Endothelial cell (in vitro differentiated cells): ENCODE measurements around the gene CATSPERD. TPM values are rescaled to one million over a fixed set of nuclear protein-coding genes. Genes with fewer than 3 reads are reported as not detected.
"Not testable (repeated sequence)": the region's sequence is repeated elsewhere in the genome, so short reads cannot be mapped to it uniquely, and the experiment has no call there.

Source experiments
- DNase-seq: peaks from one replicate; pipeline ENCODE4 v3.0.0; 2021; ENCODE audit warnings: low spot score
- H3K27ac Mint-ChIP-seq: one replicate; pipeline ENCODE4 v1.8.0; 2021; ENCODE audit warnings: mixed read lengths, inconsistent platforms; ENCODE audit not compliant: unreplicated experiment
- H3K27me3 Mint-ChIP-seq: one replicate; pipeline ENCODE4 v1.8.0; 2021; ENCODE audit warnings: mild to moderate bottlenecking, moderate library complexity, mixed read lengths, inconsistent platforms; ENCODE audit not compliant: unreplicated experiment
- H3K36me3 Mint-ChIP-seq: one replicate; pipeline ENCODE4 v1.8.0; 2021; ENCODE audit warnings: mild to moderate bottlenecking, low read depth, mixed read lengths, inconsistent platforms; ENCODE audit not compliant: unreplicated experiment
- H3K4me1 Mint-ChIP-seq: one replicate; pipeline ENCODE4 v1.8.0; 2021; ENCODE audit warnings: mild to moderate bottlenecking, mixed read lengths, inconsistent platforms; ENCODE audit not compliant: unreplicated experiment
- H3K4me3 Mint-ChIP-seq: one replicate; pipeline ENCODE4 v1.8.0; 2021; ENCODE audit warnings: mild to moderate bottlenecking, mixed read lengths, inconsistent platforms; ENCODE audit not compliant: unreplicated experiment
- H3K9me3 Mint-ChIP-seq: one replicate; pipeline ENCODE4 v1.8.0; 2021; ENCODE audit warnings: mixed read lengths, inconsistent platforms; ENCODE audit not compliant: unreplicated experiment
- CTCF ChIP-seq: fragments of 200-600 bp; sonication (generic); IDR thresholded peaks from one replicate; pipeline ENCODE4 v1.5.0; 2021; ENCODE audit warnings: antibody characterized with exemption; ENCODE audit not compliant: unreplicated experiment
- total RNA-seq: library from RNA; stranded (reverse); fragmentation: NEBNext Ultra II Directional; extraction: Animal tissue kit (Norgen Biotek cat#: 25700); gene quantifications from one replicate; pipeline ENCODE4 v1.2.1, GENCODE V29; 2021; ENCODE audit not compliant: unreplicated experiment

The CATSPERD gene
- total RNA-seq, 1 donor from 2014 or later: not detected

- no peak for TF ChIP-seq CTCF
- Mint-ChIP-seq H3K9me3 (no peaks in the 10 kb centered on the region), H3K4me3 (no peak overlapping the region), H3K36me3 (peaks cover 16% of the 10 kb centered on the region), H3K4me1 (no peaks in the 10 kb centered on the region), H3K27me3 (peaks cover 6% of the 10 kb centered on the region), H3K27ac (no peak overlapping the region)
- DNase-seq: no peak
Measured at GRCh38 chr19:5697022-5697889, 23.2 kb upstream of the CATSPERD start.

- no peak for DNase-seq
Measured at GRCh38 chr19:5697890-5698634, 22.4 kb upstream of the CATSPERD start.

GRCh38 chr19:5698635-5699422, 21.6 kb upstream of the CATSPERD start:
- TF ChIP-seq CTCF: no peak
- Mint-ChIP-seq H3K9me3 (no peaks in the 10 kb centered on the region), H3K27me3 (peaks cover 6% of the 10 kb centered on the region), H3K4me1 (no peaks in the 10 kb centered on the region), H3K36me3 (peaks cover 21% of the 10 kb centered on the region), H3K4me3 (no peak overlapping the region), H3K27ac (no peak overlapping the region)
- no peak for DNase-seq

More at GRCh38 chr19:5697890-5698634, 22.4 kb upstream of the CATSPERD start:
- Mint-ChIP-seq H3K4me3 (no peak overlapping the region), H3K4me1 (no peaks in the 10 kb centered on the region), H3K27ac (no peak overlapping the region), H3K36me3 (peaks cover 16% of the 10 kb centered on the region), H3K27me3 (peaks cover 7% of the 10 kb centered on the region), H3K9me3 (no peaks in the 10 kb centered on the region)
- no peak for TF ChIP-seq CTCF

DNA sequence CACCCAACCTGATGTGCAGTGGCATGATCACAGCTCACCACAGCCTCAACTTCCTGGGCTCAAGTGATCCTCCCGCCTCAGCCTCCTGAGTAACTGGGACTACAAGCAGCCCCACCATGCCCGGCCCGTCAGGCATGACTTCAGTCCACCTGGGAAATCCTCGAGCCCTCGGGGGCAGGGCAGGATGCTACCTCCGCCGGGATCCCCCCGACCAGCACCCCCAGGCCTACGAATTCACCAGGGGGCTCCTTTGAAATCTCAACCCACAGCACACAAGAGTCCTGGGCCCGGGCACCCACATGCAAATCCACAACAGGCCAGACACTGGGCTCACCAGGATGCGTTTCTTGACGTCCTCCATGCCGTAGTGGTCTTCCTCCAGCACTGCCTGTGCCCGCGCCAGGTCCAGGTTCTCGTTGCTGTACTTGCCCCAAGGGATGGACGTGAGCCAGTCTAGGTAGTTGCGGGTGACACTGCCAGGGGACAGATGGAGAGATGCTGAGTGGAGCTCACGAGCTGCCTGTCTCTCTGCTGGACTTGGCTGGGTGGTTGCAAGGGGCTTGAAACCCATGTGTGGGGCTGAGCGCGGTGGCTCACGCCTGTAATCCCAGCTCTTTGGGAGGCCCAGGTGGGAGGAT, 19.9 kb upstream of the CATSPERD start:
- Mint-ChIP-seq H3K4me3 (no peak overlapping the region), H3K4me1 (no peaks in the 10 kb centered on the region), H3K36me3 (peaks cover 21% of the 10 kb centered on the region), H3K27me3 (peaks cover 4% of the 10 kb centered on the region), H3K27ac (no peak overlapping the region), H3K9me3 (no peaks in the 10 kb centered on the region)
- no peak for DNase-seq
- no peak for TF ChIP-seq CTCF

GRCh38 chr19:5702053-5702410, 18.4 kb upstream of the CATSPERD start:
- not testable (repeated sequence) for DNase-seq, H3K9me3 Mint-ChIP-seq, H3K27me3 Mint-ChIP-seq, H3K4me1 Mint-ChIP-seq, H3K4me3 Mint-ChIP-seq, H3K27ac Mint-ChIP-seq
- H3K36me3 Mint-ChIP-seq: peaks cover 28% of the 10 kb centered on the region
